Activated CD8-positive, alpha-beta memory T cell treated with anti-CD3 and anti-CD28 coated beads, Interleukin-2, amount 50 U/mL, for 24 hours (primary cell): ENCODE data around the gene MAGEE1.

Source experiments
- DNase-seq: peaks from one replicate; pipeline ENCODE4 v3.0.0-alpha.2; 2020; ENCODE audit errors: extremely low read depth

Gene MAGEE1

GRCh38 chrX:76427560-76428242, at the start of gene MAGEE1:
TSS of gene MAGEE1 (plus strand) at chrX:76427710. CDS start at chrX:76427931, 221 bp downstream.
- peak; percentile 26 for DNase-seq

GRCh38 chrX:76398970-76399369, 28.5 kb upstream of the MAGEE1 start:
- DNase-seq, result no peak

- no peak for DNase-seq
Measured at GRCh38 chrX:76407795-76408194, 19.7 kb upstream of the MAGEE1 start.

- no peak for DNase-seq
Measured at GRCh38 chrX:76420237-76420636, 7.3 kb upstream of the MAGEE1 start.

- no peak for DNase-seq
Measured at GRCh38 chrX:76428243-76429130, 977 bp downstream of the MAGEE1 start.

GRCh38 chrX:76433219-76433618, 5.7 kb downstream of the MAGEE1 start:
- DNase-seq, result no peak

- no peak for DNase-seq
Measured at GRCh38 chrX:76434103-76434741, 6.7 kb downstream of the MAGEE1 start.

GRCh38 chrX:76439188-76439587, 11.7 kb downstream of the MAGEE1 start:
- DNase-seq, result no peak

- no peak for DNase-seq
Measured at GRCh38 chrX:76453737-76454406, 26.4 kb downstream of the MAGEE1 start.

GRCh38 chrX:76454456-76454927, 27.0 kb downstream of the MAGEE1 start:
- no peak for DNase-seq

- no peak for DNase-seq
Measured at GRCh38 chrX:76477353-76477752, 49.8 kb downstream of the MAGEE1 start.
